NCI-H510A (cell line): ENCODE data around the gene SPSB1.

Source experiments
- DNase-seq: peaks from one replicate; lab custom pipeline; 2025; lab: John Stamatoyannopoulos, UW

SPSB1 gene

GRCh38 chr1:9292361-9293240 lies at the start of gene SPSB1:
Gene SPSB1, plus strand, starts transcription at chr1:9292894. Its CDS starts 62,998 bp downstream, at chr1:9355892.
- DNase-seq = peak; percentile 88

- DNase-seq = no peak
These were observed 49.5 kb upstream of the SPSB1 start for GRCh38 chr1:9243066-9243739.

- DNase-seq = no peak
These were observed 48.0 kb upstream of the SPSB1 start for GRCh38 chr1:9244501-9245229.

GRCh38 chr1:9245230-9245619 lies 47.5 kb upstream of the SPSB1 start:
- no peak for DNase-seq

- DNase-seq = no peak
These were observed 47.0 kb upstream of the SPSB1 start for GRCh38 chr1:9245661-9246060.

GRCh38 chr1:9246215-9246614 lies 46.5 kb upstream of the SPSB1 start:
- DNase-seq = no peak

GRCh38 chr1:9246841-9247785 lies 45.6 kb upstream of the SPSB1 start:
- DNase-seq = no peak

GRCh38 chr1:9247894-9248293 lies 44.8 kb upstream of the SPSB1 start:
- DNase-seq = no peak

- DNase-seq = no peak
These were observed 44.1 kb upstream of the SPSB1 start for GRCh38 chr1:9248341-9249262.

GRCh38 chr1:9249263-9249533 lies 43.5 kb upstream of the SPSB1 start:
- peak; percentile 70 for DNase-seq

- peak; percentile 70 for DNase-seq
These were observed 42.9 kb upstream of the SPSB1 start for GRCh38 chr1:9249534-9250410.

- peak; percentile 97 for DNase-seq
These were observed 42.0 kb upstream of the SPSB1 start for GRCh38 chr1:9250411-9251381.

- DNase-seq = peak; percentile 61
These were observed 41.2 kb upstream of the SPSB1 start for GRCh38 chr1:9251501-9251900.

- DNase-seq = no peak
These were observed 39.7 kb upstream of the SPSB1 start for GRCh38 chr1:9253004-9253403.

- DNase-seq = no peak
These were observed 39.1 kb upstream of the SPSB1 start for GRCh38 chr1:9253453-9254105.

GRCh38 chr1:9256332-9256731 lies 36.4 kb upstream of the SPSB1 start:
- DNase-seq = no peak

- DNase-seq = no peak
These were observed 34.8 kb upstream of the SPSB1 start for GRCh38 chr1:9257851-9258250.

- no peak for DNase-seq
These were observed 34.1 kb upstream of the SPSB1 start for GRCh38 chr1:9258629-9259028.
